ENCODE results near the gene FGF3.

The FGF3 gene

GRCh38 chr11:69823641-69824265, 4.5 kb upstream of the FGF3 start:
- no peak for DNase-seq

- no peak for DNase-seq
Measured at GRCh38 chr11:69822676-69823494, 3.7 kb upstream of the FGF3 start.

GRCh38 chr11:69821511-69822040, 2.4 kb upstream of the FGF3 start:
- DNase-seq, result no peak

GRCh38 chr11:69820441-69820840, 1.2 kb upstream of the FGF3 start:
- DNase-seq, result no peak

- DNase-seq, result peak; percentile 52
Measured at GRCh38 chr11:69819541-69820070, 390 bp upstream of the FGF3 start.

- DNase-seq, result peak; percentile 37
Measured at GRCh38 chr11:69818231-69818602, 999 bp downstream of the FGF3 start.

- peak; percentile 68 for DNase-seq
Measured at GRCh38 chr11:69817265-69818230, 1.7 kb downstream of the FGF3 start.

GRCh38 chr11:69816671-69817070, 2.5 kb downstream of the FGF3 start:
- DNase-seq, result no peak

GRCh38 chr11:69815973-69816372, 3.2 kb downstream of the FGF3 start:
- no peak for DNase-seq

GRCh38 chr11:69814902-69815301, 4.3 kb downstream of the FGF3 start:
- no peak for DNase-seq

- DNase-seq, result no peak
Measured at GRCh38 chr11:69814411-69814810, 4.8 kb downstream of the FGF3 start.

GRCh38 chr11:69813839-69814238, 5.4 kb downstream of the FGF3 start:
- DNase-seq, result no peak

- no peak for DNase-seq
Measured at GRCh38 chr11:69812946-69813345, 6.3 kb downstream of the FGF3 start.

- no peak for DNase-seq
Measured at GRCh38 chr11:69812256-69812655, 7.0 kb downstream of the FGF3 start.

GRCh38 chr11:69811431-69811830, 7.8 kb downstream of the FGF3 start:
- no peak for DNase-seq

GRCh38 chr11:69810289-69811118, 8.7 kb downstream of the FGF3 start:
- DNase-seq, result no peak

GRCh38 chr11:69808667-69809086, 10.5 kb downstream of the FGF3 start:
- DNase-seq, result peak; percentile 72

- DNase-seq, result no peak
Measured at GRCh38 chr11:69807106-69807815, 12.0 kb downstream of the FGF3 start.

- DNase-seq, result no peak
Measured at GRCh38 chr11:69804769-69805508, 14.3 kb downstream of the FGF3 start.

- DNase-seq, result no peak
Measured at GRCh38 chr11:69803604-69804218, 15.5 kb downstream of the FGF3 start.

Data from eye (tissue), 1 donor.